RWPE1 (cell line): ENCODE measurements around the gene PDZRN3.

Source experiments
- CTCF ChIA-PET: fragments of 350-600 bp; sonication (Branson Sonifier 250); formaldehyde crosslinking; extraction: SDS; loops from one replicate; lab custom pipeline; 2021; lab: Yijun Ruan, JAX
- POLR2A ChIA-PET: fragments of 400-600 bp; formaldehyde crosslinking; extraction: SDS; loops from one replicate; lab custom pipeline; 2020; ENCODE audit warnings: antibody characterized with exemption; ENCODE audit not compliant: low non-redundant PET; lab: Yijun Ruan, JAX
- DNase-seq: peaks from one replicate; pipeline ENCODE4 v3.0.0; 2012; ENCODE audit warnings: low spot score
- H3K27ac ChIP-seq: fragments of 450-650 bp; 2 replicates; pipeline ENCODE4 v1.5.1; 2017
- TF ChIP-seq, protein P1 (sequence below): fragments of 450-650 bp; conservative IDR thresholded peaks from 2 replicates; pipeline ENCODE4 v1.5.1; 2017; ENCODE audit warnings: low read depth, mild to moderate bottlenecking

PDZRN3 gene

DNA sequence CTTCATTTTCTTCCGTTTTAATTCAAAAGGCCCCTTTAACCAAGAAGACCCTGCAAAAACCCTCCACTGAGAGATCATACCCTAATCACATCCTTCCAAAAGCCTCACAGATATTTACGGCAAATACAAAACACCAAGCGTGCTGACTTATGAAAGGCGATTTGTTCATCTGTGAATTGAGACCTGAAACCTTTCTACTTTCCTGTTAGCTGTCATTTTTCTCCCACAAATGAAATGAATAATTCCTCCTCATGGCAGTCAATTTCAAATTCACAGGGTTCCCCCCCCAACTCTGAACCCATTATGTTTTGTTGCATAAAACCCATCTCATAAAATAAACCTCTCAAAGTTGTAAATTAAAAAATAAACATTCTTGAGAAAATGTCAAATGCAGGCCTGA lies 149.6 kb downstream of the PDZRN3 start:
- TF ChIP-seq, protein P1, sequence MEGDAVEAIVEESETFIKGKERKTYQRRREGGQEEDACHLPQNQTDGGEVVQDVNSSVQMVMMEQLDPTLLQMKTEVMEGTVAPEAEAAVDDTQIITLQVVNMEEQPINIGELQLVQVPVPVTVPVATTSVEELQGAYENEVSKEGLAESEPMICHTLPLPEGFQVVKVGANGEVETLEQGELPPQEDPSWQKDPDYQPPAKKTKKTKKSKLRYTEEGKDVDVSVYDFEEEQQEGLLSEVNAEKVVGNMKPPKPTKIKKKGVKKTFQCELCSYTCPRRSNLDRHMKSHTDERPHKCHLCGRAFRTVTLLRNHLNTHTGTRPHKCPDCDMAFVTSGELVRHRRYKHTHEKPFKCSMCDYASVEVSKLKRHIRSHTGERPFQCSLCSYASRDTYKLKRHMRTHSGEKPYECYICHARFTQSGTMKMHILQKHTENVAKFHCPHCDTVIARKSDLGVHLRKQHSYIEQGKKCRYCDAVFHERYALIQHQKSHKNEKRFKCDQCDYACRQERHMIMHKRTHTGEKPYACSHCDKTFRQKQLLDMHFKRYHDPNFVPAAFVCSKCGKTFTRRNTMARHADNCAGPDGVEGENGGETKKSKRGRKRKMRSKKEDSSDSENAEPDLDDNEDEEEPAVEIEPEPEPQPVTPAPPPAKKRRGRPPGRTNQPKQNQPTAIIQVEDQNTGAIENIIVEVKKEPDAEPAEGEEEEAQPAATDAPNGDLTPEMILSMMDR = no peak
- DNase-seq = no peak
- CTCF ChIA-PET = no interaction called here
- H3K27ac ChIP-seq = no peak overlapping the region
- POLR2A ChIA-PET = no interaction called here

- POLR2A ChIA-PET = no interaction called here
These were observed 150.1 kb downstream of the PDZRN3 start for GRCh38 chr3:73474619-73475018.

DNA sequence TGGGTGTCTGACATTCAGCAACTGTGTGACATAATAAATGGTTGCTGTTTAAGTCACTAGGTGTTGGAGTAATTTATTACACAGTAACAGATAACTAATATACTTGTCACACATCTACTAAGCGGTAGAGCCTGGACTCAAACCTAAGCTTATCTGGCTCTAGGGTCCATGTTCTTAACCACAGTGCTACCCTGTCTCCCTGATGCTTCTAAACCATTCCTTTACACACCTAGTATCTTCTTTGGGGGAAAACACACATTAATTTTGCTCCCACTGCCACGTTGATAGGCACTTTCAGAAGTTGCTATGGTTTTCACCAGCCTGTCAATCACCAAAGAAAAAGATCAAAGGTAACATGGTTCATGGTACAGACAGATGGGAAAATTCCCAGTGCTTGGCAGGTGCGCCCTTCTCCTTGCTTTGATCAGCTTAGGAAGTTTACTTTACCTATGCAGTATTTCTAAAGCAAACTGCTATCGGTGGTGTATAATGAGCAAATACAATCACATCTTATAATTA lies 150.8 kb downstream of the PDZRN3 start:
- H3K27ac ChIP-seq = no peak overlapping the region
- ChIA-PET POLR2A (no interaction called here), CTCF (no interaction called here)
- no peak for DNase-seq
- TF ChIP-seq, protein P1 = no peak

More at GRCh38 chr3:73474619-73475018, 150.1 kb downstream of the PDZRN3 start:
- CTCF ChIA-PET = no interaction called here
- TF ChIP-seq, protein P1 = no peak
- DNase-seq = no peak
- H3K27ac ChIP-seq = no peak overlapping the region

DNA sequence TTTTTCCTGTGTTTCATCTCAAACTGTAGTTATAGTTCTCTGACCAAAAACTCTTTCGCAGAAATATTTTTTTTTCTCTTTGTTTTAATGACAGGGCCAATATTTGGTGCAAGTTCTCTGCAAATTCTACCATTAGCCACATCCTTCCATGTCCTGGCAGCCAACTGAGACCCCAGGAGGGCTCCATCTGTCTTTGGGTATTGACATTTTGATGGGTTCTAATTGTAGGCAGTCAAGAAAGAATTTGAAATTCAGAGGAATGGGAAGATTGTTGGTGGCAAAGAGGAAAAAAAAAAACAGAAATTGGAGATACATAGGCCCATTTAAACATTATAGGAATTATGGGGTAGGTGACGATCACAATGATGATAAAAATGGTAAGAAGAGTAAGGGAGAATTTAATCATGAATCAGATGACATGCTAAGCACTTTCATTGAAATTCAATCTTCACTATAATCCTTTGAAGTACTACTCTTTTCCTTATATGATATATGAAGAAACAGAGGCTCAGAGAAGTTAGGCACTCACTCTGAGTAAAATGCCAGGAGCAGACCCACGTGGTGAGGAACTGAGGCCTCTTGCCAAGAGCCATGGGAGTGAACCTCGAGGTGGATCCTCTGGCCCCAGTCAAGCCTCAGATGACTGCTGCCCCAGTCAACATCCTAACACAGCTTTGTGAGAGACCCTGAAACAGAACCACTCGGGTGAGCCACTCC lies 151.4 kb downstream of the PDZRN3 start:
- no peak overlapping the region for H3K27ac ChIP-seq
- CTCF ChIA-PET = no interaction called here
- POLR2A ChIA-PET = no interaction called here
- TF ChIP-seq, protein P1 = no peak
- no peak for DNase-seq

DNA sequence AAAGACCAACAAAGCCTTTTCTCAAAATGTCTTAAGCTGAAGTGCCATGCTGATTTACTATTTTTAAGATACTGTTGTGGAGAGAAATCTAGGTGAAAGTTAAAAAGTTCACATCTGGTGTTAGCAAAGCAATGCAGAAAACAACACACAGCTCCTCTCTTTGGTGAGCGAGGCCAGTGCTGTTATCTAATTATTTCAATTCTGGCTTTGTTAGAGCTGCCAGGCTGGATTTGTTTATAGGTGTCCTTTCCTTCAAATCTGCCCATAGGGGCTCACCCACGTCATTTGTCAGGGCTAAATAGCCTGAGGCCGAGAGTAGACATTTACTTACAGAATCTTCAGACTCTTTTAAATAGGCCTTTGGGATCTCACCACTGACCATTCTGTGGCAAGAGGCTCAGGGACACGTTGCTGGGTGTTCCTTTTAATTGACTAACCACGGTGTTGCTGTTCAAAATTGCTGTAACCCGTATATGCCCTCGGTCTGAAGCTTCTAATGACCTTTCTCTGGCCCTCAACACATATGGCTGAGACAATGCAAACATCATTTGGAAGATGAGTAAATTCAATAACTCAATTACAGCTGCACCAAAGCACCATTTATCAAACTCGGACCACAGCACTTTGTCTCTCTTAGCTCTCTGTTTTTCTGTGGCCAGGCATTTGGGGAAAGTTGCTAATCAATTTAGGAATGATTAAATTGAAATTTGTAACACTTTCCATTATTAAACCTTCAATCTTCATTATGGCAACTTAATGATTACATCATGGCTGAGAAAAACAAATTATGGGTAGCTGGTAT lies 152.6 kb downstream of the PDZRN3 start:
- POLR2A ChIA-PET = no interaction called here
- H3K27ac ChIP-seq = no peak overlapping the region
- CTCF ChIA-PET = no interaction called here
- TF ChIP-seq, protein P1 = no peak
- DNase-seq = no peak

GRCh38 chr3:73470860-73471259 lies 153.9 kb downstream of the PDZRN3 start:
- DNase-seq = no peak
- H3K27ac ChIP-seq = no peak overlapping the region
- ChIA-PET POLR2A (no interaction called here), CTCF (no interaction called here)
- TF ChIP-seq, protein P1 = no peak
